Mesenteric fat pad (tissue), 1 donor: ENCODE results near the gene RTP4. TPM values are rescaled to one million over a fixed set of nuclear protein-coding genes. Genes with fewer than 3 reads are reported as not detected.

Source experiments
- DNase-seq: peaks from one replicate; pipeline ENCODE4 v3.0.0-alpha.2; 2020; ENCODE audit warnings: low spot score
- long read RNA-seq: library from polyadenylated mRNA; unstranded; transcript quantifications from one replicate; pipeline ENCODE4 v2.0.0, GENCODE V29; 2020
- total RNA-seq: library from RNA; stranded (reverse); fragmentation: NEBNext Ultra II Directional; extraction: Animal tissue kit (Norgen Biotek cat#: 25700); gene quantifications from one replicate; pipeline ENCODE4 v1.2.1, GENCODE V29; 2021
- donor health status: DM: yes; HTN: yes; CAD: no.

Gene RTP4, protein sequence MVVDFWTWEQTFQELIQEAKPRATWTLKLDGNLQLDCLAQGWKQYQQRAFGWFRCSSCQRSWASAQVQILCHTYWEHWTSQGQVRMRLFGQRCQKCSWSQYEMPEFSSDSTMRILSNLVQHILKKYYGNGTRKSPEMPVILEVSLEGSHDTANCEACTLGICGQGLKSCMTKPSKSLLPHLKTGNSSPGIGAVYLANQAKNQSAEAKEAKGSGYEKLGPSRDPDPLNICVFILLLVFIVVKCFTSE
- total RNA-seq = 1.6 TPM
- long read RNA-seq = 0 reads

DNA sequence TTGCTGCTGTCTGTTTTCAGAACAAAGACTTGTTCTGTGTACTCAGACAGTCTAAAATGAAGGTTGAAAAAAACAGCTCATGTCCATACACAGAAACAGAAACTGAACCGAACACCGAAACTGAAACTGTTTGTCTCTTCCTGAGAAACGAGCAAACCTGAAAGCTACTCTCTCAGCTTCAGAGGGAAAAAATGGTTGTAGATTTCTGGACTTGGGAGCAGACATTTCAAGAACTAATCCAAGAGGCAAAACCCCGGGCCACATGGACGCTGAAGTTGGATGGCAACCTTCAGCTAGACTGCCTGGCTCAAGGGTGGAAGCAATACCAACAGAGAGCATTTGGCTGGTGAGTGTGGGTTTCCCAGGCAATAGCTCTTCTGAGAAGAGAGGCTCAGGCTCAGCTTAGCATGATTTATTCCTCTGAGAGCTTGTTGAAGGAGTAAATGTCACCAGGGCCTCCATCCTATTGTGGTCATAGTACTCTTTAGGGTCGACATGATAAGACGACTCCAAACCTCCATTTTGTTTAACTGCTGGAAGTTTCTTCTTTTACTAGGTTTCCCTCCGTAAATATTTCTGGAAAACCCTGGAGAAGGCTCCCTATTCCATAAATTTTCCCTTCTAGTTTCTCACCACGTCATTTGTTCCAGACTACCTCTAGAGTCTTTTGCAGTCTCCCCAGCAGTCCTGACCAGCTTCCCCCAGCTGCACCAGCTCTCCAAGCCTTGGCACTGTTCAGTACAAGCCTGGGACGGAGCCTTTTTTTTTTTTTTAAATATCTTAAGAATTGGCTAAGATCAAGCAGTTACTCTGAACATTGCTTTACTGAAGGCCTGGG lies at the start of gene RTP4:
RTP4 (plus strand) TSS at position 135 of the 838 bp plus-strand sequence; CDS start at position 192, 57 bp downstream.
- DNase-seq = no peak

- no peak for DNase-seq
Measured at GRCh38 chr3:187318819-187319616, 49.2 kb upstream of the RTP4 start.

DNA sequence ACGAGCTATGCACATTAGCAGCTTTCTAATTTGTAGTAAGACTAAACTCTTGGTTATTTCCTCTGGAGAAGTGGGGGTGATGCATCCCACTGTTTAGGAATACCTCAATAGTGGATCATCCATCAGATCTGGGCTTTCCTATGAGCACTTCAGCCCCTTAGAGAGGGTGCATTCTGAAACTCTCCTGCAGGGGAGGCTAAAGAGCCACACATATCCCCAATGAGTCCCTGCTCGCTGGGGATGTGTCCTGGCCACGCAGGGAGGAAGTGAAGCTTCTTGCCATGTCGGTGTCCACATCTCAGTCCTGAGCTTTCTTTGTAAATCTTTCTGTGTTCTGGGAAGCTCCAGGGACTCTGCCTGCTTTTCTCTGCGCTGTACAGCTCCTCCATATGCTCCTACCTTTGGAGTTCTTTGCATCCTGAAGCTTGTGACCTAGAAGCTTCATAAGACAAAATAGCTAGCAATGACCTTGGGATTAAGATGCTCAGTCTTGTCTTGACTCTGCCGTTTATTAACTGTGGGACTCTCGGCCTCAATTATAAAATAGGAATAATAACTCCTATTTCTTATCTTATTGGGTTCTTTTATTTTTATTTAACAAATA lies 48.4 kb upstream of the RTP4 start:
- no peak for DNase-seq

DNA sequence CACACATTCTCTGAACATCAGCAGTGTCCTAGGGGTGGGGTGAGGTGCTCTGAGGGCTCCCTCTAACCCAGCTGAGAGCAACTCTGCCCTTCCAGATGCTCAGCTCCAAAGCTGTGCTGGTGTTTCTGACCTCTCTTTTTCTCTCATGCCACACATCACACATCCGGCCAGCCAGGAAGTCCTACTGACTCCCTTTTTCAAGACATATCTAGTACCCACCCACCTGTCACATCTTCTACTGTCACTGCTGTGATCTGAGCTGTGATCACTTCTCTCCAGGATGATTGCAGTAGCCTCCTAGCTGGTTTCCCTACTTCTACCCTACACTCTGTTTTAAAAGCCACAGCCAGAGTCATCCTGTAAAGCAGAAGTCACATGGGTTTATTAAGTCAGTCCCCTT lies 46.4 kb upstream of the RTP4 start:
- DNase-seq = no peak

GRCh38 chr3:187322291-187322690 lies 45.9 kb upstream of the RTP4 start:
- no peak for DNase-seq

DNA sequence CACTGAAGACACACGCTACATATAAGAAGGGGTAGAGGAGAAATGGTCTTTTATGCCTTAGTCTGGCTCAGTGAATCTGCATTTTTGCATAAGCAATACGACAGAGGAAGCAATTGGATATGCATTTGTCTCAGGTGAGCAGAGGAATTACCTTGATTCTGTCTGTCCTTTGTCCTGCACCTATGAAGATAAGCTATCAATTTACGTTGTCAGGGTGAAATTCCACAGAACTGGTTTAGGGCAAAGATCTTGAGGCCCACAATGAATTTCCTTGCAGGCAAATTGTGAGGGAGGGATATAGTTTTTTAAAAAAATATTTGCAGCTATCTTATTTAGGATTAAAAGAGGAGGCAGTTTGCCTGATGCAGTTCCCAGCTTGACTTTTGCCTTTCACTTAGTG lies 45.1 kb upstream of the RTP4 start:
- no peak for DNase-seq

DNA sequence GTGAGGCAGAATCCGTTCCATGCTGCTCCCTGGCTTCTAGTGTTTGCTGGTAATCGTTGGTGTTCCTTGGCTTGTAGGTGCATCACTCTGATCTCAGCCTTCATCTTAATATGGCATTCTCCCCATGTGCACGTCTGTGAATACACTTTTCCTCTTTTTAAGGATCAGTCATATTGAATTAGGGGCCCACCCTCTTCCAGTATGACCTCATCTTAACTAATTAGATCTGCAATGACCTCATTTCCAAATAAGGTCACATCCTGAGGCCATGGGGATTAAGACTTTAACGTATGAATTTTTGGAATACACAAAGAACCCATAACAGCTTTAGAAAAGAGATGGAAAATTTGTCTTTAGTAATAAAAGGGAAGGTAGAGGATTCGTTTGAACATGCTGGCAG lies 42.6 kb upstream of the RTP4 start:
- DNase-seq = no peak

GRCh38 chr3:187327845-187328244 lies 40.3 kb upstream of the RTP4 start:
- DNase-seq = no peak

- no peak for DNase-seq
Measured at GRCh38 chr3:187328691-187329090, 39.5 kb upstream of the RTP4 start.

- no peak for DNase-seq
Measured at GRCh38 chr3:187334904-187335303, 33.3 kb upstream of the RTP4 start.

DNA sequence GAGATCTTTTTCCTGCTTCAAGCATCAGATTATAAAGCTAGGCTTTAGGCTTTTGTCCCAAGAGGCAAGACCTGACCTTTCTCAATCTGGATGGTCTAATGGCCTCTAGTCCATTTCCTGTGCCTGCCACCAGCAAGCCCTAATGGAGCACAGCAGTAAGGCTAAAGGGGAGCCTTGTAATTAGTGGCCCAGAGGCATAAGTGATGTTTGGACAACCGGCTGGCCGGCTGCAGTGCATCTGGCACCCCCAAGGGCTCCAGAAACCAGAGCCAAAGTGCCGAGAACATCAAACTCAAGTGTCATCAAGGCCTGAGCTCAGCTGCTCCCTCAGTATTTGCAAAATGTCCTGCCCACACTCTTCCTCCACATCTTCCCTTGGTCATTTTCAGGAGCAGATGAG lies 31.9 kb upstream of the RTP4 start:
- DNase-seq = no peak

DNA sequence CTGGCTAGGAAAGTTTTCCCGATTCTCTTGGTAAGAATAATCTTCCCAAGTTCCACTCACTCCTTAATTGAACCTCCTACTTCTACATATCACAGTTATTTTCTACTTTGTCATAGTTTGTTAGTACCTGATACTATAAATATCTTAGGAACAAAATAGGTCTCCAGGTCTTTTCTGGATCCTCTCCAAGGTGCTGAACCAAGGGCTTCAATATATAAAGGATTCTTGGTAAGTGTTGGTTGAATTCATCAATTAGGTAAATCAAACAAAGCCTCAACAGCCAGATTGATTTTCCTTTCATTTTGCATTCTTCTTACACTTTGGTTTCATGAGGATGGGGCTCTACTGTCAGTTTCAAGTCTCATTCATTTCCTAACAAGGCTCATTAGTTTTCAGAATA lies 27.6 kb upstream of the RTP4 start:
- no peak for DNase-seq

- no peak for DNase-seq
Measured at GRCh38 chr3:187342255-187342654, 25.9 kb upstream of the RTP4 start.

GRCh38 chr3:187343670-187344069 lies 24.5 kb upstream of the RTP4 start:
- no peak for DNase-seq

- no peak for DNase-seq
Measured at GRCh38 chr3:187352581-187353575, 15.3 kb upstream of the RTP4 start.

- DNase-seq = no peak
Measured at GRCh38 chr3:187358068-187358467, 10.1 kb upstream of the RTP4 start.

DNA sequence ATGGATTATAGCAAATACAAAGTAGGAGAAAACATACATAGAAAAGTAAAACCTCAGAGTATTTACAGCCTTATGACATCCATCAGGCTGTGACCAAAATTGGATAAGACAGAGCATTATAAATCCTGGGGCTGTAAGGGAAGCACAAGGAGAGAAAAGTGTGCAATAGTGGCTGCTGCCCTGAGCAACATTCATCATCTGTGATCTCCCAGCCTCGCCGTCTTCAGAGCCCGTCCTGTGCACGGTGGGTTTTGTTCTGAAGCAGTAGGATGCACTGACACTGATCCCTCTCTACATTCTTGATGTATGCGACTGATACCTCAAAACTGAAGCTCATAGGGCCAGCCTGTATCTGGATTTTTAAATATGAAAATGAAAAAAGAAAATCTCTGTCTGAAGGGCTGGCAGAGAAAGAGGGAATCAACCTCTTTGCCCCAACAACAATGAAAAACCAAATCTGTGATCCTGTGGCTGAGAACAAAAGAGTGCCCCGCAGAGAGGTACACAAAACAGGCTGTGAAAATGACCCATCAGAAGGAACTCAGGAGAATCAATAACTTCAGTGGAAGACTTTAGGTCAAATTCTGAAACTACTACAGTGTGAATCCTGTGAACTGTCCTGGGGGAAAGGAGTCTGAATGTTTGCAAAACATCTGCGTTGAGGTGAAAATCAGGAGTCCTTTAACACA lies 8.2 kb upstream of the RTP4 start:
- no peak for DNase-seq

DNA sequence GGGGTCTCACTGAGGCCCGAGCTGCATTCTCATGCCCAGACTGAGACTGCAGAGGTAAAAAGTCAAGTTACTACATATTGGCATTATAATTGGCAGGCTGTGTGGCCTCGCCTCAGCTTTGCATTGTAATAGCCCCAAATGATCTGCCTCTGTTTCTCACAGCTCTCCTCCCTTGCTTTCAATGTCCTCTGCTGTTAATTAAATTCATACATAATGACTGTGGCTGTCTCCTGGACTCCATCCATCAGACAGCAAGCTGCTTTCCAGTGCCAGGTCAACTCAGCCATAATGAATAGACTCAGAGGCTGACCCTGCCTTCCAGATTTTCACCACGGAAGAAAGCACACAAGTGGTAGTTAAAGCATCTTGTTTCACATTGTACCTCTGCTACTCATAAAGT lies 7.6 kb upstream of the RTP4 start:
- no peak for DNase-seq

- DNase-seq = no peak
Measured at GRCh38 chr3:187361835-187362234, 6.3 kb upstream of the RTP4 start.
